SU-DHL-6 (cell line): Measurements from ENCODE around the gene TPI1.

Experiments used
- EZH2phosphoT487 ChIP-seq: fragments of 200-600 bp; sonication (generic), shearing (Covaris generic); conservative IDR thresholded peaks from 2 replicates; pipeline ENCODE4 v1.6.1; 2018; ENCODE audit warnings: mild to moderate bottlenecking, antibody characterized with exemption, low read length, moderate library complexity, mixed read lengths
- TF ChIP-seq, protein P1 (sequence below): fragments of 200-600 bp; sonication (generic); IDR thresholded peaks from one replicate; pipeline ENCODE4 v1.5.1; 2017; ENCODE audit warnings: antibody characterized with exemption, mild to moderate bottlenecking, low read length, moderate library complexity; ENCODE audit not compliant: insufficient read depth, poor library complexity, severe bottlenecking

DNA sequence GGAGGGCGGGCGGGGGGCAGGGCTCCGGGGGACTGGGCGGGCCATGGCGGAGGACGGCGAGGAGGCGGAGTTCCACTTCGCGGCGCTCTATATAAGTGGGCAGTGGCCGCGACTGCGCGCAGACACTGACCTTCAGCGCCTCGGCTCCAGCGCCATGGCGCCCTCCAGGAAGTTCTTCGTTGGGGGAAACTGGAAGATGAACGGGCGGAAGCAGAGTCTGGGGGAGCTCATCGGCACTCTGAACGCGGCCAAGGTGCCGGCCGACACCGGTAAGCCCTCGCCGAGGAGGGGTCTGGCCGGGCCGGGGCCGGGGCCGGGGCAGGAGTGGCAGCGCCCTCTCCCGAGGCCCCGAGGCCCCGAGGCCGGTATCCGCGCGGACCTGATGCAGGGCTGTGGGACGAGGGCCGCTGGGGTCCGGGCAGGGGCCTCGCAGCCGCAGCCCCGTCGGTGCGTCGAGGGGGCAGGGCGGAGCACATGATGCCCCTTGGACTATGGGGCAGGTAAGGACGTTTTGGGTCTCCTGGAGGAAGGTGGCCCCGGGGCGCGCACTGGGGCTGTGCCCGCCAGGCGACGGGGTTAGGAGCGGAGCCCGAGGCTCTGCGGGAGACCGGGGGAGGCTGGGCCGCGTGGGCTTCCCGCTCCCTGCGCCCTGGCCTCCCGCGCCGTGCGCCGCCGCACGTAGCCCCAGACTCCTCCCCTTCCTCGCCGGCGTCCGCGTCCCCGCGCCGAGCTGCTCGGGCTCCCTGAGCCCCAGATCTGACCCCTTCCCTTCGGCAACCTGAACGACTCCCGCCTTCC is at the start of gene TPI1:
- TF ChIP-seq, protein P1, sequence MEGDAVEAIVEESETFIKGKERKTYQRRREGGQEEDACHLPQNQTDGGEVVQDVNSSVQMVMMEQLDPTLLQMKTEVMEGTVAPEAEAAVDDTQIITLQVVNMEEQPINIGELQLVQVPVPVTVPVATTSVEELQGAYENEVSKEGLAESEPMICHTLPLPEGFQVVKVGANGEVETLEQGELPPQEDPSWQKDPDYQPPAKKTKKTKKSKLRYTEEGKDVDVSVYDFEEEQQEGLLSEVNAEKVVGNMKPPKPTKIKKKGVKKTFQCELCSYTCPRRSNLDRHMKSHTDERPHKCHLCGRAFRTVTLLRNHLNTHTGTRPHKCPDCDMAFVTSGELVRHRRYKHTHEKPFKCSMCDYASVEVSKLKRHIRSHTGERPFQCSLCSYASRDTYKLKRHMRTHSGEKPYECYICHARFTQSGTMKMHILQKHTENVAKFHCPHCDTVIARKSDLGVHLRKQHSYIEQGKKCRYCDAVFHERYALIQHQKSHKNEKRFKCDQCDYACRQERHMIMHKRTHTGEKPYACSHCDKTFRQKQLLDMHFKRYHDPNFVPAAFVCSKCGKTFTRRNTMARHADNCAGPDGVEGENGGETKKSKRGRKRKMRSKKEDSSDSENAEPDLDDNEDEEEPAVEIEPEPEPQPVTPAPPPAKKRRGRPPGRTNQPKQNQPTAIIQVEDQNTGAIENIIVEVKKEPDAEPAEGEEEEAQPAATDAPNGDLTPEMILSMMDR: no peak
- TF ChIP-seq EZH2phosphoT487: no peak
